Activated T-cell treated with anti-CD3 and anti-CD28 coated beads for 4 hours (primary cell): ENCODE measurements around the gene LIPT2.

Source experiments
- DNase-seq: peaks from one replicate; pipeline ENCODE4 v3.0.0-alpha.2; 2020

LIPT2 gene

DNA sequence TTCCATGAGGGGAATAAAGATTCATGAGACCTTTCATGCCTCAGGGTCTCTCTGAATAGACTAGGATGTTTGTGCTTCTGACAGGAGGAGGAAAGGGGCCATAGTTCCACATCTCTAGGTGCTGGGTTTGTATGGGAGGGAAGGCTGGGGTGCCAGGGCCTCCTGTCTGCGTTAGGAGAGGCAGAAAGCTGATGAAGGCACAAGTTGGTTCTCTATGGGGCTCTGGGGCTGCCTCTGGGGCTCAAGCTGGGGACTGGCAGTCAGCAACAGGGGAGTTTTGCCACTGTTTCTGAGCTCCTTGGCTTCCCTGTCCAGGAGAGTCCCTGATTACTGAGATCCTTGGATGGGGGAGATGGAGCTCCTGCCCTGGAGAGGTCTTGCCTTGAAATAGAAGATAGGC, 30.3 kb downstream of the LIPT2 start:
- no peak for DNase-seq

GRCh38 chr11:74462631-74463030, 30.9 kb downstream of the LIPT2 start:
- DNase-seq, result no peak

GRCh38 chr11:74462009-74462408, 31.5 kb downstream of the LIPT2 start:
- DNase-seq, result no peak

DNA sequence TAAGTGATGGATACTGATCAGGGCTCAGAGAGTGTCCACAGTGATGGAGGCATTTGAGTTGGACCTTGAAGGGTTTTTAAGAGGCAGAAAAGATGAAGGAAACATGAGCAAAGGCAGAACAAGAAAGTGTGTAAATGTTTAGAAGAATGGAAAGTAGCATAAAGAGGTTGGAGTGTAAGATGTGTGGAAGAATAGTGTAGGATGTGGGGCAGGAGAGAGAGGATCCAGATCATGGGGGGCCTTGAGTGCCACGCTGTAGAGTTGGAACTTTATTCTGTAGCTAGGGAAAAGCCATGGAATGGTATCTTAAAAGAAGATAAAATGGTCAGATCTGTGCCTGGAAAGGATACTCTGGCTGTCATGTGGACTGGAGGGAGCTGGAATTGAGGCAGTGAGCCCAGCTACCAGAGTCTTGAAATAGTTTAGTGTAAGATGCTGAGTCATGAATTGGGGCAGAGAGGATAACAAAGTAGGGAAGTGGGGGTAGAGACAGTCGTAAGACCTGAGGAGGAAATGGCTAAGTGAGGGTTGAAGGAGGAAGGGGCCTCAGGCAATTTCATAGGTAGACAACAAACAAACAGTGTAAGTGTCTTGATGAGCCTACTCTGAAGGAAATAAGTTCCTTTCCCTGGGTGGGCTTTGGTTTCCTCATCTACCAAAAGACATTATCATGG, 32.9 kb downstream of the LIPT2 start:
- DNase-seq, result no peak

- DNase-seq, result no peak
Observed at GRCh38 chr11:74460065-74460464, 33.5 kb downstream of the LIPT2 start.

GRCh38 chr11:74459584-74459983, 33.9 kb downstream of the LIPT2 start:
- DNase-seq, result no peak

- no peak for DNase-seq
Observed at GRCh38 chr11:74457356-74457755, 36.2 kb downstream of the LIPT2 start.

DNA sequence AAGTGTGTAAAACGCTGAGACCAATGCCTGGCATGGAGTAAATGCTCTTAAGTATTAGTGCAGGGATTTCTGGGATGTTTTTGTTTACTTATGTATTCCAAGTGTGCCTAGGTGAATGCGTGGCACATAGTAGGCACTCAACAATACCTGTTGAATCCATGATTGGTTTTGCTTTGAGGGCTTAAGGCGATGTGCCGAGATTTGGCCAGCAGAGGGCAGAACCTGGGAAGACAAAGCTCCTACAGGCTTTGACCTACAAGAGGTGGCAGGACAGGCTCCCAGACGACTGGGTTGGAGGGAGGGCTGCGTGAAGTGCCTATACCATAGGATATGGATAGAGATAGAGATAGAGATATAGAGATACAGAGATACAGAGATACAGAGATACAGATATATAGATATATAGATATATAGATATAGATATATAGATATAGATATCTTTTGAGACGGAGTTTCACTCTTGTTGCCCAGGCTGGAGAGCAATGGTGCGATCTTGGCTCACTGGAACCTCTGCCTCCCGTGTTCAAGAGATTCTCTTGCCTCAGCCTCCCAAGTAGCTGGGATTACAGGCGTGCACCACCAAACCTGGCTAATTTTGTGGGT, 40.0 kb downstream of the LIPT2 start:
- DNase-seq, result peak; percentile 56

DNA sequence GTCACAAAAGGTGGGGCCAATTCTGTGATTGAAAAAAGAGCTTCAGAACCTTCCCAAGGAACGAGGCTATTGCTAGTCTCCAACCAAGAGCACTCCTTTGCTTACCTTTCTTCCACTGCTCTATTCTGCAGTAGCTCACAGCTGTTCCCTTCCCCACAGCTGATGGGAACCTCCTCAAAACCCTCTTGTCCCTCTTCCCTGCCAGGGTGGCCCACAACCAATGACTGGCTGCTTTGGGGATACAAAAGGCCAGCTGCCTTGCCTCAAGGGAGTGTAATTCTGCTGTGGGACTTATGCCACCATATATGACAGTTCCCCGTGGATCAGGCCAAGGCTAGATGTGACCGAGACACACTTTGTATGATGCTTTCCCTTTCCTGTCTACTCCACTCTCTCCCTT, 41.2 kb downstream of the LIPT2 start:
- no peak for DNase-seq

DNA sequence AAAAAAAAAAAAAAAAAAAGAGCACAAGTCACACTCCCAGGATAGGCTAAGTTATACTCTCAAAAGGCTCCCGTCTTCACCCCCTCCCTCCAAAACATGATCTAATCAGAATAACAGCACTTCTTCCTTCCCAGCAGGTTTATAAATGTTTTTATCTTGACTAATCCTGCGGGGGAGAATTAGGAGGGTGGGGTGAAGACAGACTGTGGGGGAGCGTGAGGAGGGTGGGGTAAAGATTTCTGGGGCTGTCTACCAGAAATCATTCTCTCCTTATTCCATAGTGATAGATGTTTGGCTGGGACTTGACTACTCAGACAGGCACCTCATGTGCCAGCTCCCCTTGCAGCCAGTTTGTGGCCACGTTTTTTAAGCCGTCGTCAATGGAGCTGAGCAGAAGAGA, 43.2 kb downstream of the LIPT2 start:
- DNase-seq, result no peak

GRCh38 chr11:74449369-74449931, 44.1 kb downstream of the LIPT2 start:
- DNase-seq, result peak; percentile 30

DNA sequence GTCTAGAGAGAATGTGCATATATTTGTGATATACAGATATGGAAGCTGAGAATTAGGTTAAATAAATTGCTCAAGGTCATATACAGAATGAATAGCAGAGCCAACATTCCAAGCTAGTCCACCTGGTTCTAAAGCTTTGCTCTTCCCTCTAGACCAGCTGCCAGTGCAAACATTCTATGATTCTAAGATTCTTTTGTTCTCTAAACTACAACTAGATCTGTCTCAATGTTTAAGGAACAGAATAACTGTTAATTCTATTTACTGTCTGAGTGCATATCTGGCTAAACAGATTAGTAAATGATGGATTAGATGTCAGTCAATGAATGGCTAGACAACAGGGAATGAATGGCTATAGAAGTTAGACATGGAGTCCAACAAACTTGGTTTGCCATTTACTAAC, 45.8 kb downstream of the LIPT2 start:
- no peak for DNase-seq

DNA sequence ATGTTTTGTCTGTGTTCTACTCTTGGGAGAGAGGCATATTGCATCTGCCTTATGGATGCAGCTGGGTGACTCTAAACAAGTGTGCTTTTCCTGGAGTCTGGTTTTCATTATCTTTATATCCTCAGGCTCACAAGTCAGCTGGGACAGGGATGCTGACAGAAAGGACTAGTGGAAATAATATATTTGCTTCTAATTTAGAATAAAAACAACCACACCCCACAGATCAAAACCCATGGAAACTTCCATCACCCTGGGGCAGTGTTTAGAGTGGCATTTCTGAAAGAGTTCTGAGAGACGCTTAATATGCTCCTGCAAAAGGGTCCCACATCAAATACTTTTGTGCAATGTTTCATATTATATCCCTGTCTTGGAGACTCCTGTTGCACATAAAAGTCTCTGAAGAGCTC, 47.0 kb downstream of the LIPT2 start:
- no peak for DNase-seq

GRCh38 chr11:74444173-74444826, 49.2 kb downstream of the LIPT2 start:
- no peak for DNase-seq

DNA sequence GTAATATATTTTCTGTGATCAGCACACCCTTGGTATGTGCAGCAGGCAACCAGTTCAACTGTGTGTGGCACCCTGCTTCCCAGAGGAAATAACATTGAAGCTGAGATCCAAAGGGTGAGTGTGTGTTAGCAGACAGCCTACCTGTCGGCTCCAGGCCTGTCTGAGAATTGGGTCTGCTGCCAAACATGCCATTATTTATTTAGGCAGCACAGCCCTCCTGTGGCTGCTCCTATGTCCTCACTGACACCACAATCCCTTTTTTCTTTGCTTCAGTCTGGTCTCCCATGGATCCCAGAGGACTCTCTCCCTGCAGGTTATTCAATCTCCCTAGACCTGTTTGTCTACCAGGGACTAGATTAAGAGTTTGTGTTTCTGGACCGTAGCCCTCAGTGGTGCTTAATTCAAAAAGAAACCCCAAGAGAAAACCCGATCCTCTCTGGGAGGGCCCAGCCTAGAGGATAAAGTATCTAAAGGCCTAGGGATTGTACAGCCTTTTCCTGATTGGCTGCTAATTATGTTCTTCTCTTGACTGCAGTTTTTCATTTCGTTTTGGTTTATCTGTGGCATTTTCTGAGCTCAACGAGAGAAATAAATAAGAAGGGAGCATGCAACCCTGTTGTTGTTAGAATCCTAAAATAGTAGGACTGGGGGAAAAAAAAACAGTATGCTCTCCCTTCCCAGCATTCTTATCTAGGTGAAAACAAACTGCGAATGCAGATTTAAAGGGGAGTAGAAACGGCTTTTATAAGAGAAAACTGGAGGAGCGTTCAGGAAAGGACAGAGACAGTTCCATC, 50.3 kb downstream of the LIPT2 start:
- no peak for DNase-seq

DNA sequence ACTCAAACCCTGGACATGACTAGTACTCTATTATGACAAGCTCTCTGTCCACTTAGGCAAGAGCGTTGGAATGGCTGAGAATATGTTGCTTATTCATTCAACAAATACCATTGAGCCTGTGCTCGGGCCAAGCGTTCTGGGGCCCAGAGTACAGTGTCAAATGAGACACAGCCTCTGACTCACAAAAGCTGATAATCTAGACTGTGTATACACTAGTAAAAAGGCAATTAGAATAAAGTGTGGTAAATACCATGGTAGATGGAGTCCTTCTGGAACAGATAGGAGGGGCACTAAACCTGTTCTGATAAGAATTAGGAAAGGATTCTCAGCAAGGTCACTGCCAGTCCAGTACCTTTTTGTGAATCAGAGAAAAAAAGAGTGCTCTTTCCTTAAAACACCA, 50.9 kb downstream of the LIPT2 start:
- no peak for DNase-seq
